Measurements from ENCODE around the gene NMUR1.

DNA sequence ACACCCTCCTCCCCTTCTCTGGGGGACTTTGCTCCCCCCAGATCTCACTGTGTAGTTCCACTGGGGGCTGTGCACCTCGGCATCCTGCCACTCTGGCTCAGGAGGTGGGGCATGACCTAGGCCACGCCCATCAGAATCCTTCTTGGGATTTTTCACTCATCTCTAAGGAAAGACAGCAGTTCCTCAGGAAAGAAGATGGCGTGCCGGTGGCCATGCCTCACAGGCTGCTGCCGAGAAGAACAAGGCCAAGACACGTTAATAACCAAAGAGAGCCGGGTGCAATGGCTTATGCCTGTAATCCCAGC is 3.2 kb downstream of the NMUR1 start:
- TF ChIP-seq, protein P1, sequence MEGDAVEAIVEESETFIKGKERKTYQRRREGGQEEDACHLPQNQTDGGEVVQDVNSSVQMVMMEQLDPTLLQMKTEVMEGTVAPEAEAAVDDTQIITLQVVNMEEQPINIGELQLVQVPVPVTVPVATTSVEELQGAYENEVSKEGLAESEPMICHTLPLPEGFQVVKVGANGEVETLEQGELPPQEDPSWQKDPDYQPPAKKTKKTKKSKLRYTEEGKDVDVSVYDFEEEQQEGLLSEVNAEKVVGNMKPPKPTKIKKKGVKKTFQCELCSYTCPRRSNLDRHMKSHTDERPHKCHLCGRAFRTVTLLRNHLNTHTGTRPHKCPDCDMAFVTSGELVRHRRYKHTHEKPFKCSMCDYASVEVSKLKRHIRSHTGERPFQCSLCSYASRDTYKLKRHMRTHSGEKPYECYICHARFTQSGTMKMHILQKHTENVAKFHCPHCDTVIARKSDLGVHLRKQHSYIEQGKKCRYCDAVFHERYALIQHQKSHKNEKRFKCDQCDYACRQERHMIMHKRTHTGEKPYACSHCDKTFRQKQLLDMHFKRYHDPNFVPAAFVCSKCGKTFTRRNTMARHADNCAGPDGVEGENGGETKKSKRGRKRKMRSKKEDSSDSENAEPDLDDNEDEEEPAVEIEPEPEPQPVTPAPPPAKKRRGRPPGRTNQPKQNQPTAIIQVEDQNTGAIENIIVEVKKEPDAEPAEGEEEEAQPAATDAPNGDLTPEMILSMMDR (IDR thresholded peaks at IDR 0.05) = no peak
- TF ChIP-seq EP300 (IDR thresholded peaks at IDR 0.05) (no peak), POLR2AphosphoS5 (IDR thresholded peaks at IDR 0.05) (no peak), POLR2A (IDR thresholded peaks at IDR 0.05) (no peak)
